Transverse colon (tissue), 4 donors: Measurements from ENCODE around the gene LRRC8C. TPM values are rescaled to one million over a fixed set of nuclear protein-coding genes. Genes with fewer than 3 reads are reported as not detected.
"Not testable (repeated sequence)": the region's sequence is repeated elsewhere in the genome, so short reads cannot be mapped to it uniquely, and the experiment has no call there.

Experiments
- DNase-seq: peaks from one replicate; pipeline ENCODE4 v3.0.0-alpha.2; 2019
- H3K27ac ChIP-seq, 4 donors: fragments of 200-600 bp; sonication (generic); 2 replicates each; pipeline ENCODE4 v1.5.1; 2016 to 2018; ENCODE audit warnings: inconsistent platforms in 4 of 4
- H3K27me3 ChIP-seq: fragments of 200-600 bp; sonication (generic); 2 replicates; pipeline ENCODE4 v1.5.1; 2017; ENCODE audit warnings: inconsistent platforms
- H3K36me3 ChIP-seq, 4 donors: fragments of 200-600 bp; sonication (generic); 2 replicates each; pipeline ENCODE4 v1.5.1; 2017 to 2019; ENCODE audit warnings: inconsistent platforms in 4 of 4
- H3K4me1 ChIP-seq, 4 donors: fragments of 200-600 bp; sonication (generic); 2 replicates each; pipeline ENCODE4 v1.5.1; 2017 to 2020; ENCODE audit warnings: inconsistent platforms in 4 of 4
- H3K4me3 ChIP-seq, 4 donors: fragments of 200-600 bp; sonication (generic); 1 replicate in 1 of 4; 2 replicates in 3 of 4; pipeline versions ENCODE4 v1.5.1 to v1.6.1; 2017 to 2019; ENCODE audit warnings: inconsistent platforms in 4 of 4
- H3K9me3 ChIP-seq, 2 donors: fragments of 200-600 bp; sonication (generic); 2 replicates each; pipeline ENCODE4 v1.5.1; 2017 to 2019; ENCODE audit warnings: inconsistent platforms in 2 of 2
- CTCF ChIP-seq, 5 experiments: fragments of 200-600 bp in 3 of 5; fragments of 450-650 bp in 2 of 5; sonication (generic) in 3 of 5; IDR thresholded peaks; 1 replicate in 2 of 5; 2 replicates in 3 of 5; pipeline ENCODE4 v1.5.1; 2016 to 2017; ENCODE audit warnings: antibody characterized with exemption in 5 of 5, inconsistent platforms in 3 of 5, mild to moderate bottlenecking in 2 of 5, moderate library complexity in 1 of 5
- EP300 ChIP-seq: sonication (generic); formaldehyde crosslinking; IDR thresholded peaks from one replicate; pipeline ENCODE4 v1.6.1; 2017; ENCODE audit warnings: antibody characterized with exemption, low read depth
- POLR2A ChIP-seq: fragments of 450-650 bp; IDR thresholded peaks from one replicate; pipeline ENCODE4 v1.6.1; 2016; ENCODE audit warnings: antibody characterized with exemption, mild to moderate bottlenecking, moderate library complexity
- POLR2AphosphoS5 ChIP-seq, 3 donors: sonication (generic); formaldehyde crosslinking; IDR thresholded peaks; one replicate each; pipeline ENCODE4 v1.6.1; 2016; ENCODE audit warnings: antibody characterized with exemption in 3 of 3
- WGBS, 2 donors: methylation state at CpG; one replicate each; pipeline ENCODE4 v1.1.5; 2018; ENCODE audit warnings: low coverage in 1 of 2; 5-methylcytosine and 5-hydroxymethylcytosine counted together
- in situ Hi-C, 4 donors: fragments of 200-750 bp; cut with MboI; loops; one replicate each; pipeline versions ENCODE4 v1.15.0 to v1.15.1; 2017; ENCODE audit warnings: low sequenced_read_pairs in 3 of 4, low pct_ligation_motif_present in 1 of 4, low pct_unique_long_range_greater_than_20kb in 1 of 4
- intact Hi-C: fragments of 100-400 bp; cut with DNase I; formaldehyde crosslinking; loops from one replicate; pipeline ENCODE4 v1.15.1; 2023; ENCODE audit warnings: low total_unique reads
- total RNA-seq, 4 donors: library from RNA; depleted of rRNA; stranded (reverse); fragments of >200 nt; gene quantifications; one replicate each; pipeline ENCODE4 v1.1.0, GENCODE V29; 2016

Gene LRRC8C
- total RNA-seq, 4 donors from 2014 or later = 2.4 to 4.4 (median 2.7) TPM

DNA sequence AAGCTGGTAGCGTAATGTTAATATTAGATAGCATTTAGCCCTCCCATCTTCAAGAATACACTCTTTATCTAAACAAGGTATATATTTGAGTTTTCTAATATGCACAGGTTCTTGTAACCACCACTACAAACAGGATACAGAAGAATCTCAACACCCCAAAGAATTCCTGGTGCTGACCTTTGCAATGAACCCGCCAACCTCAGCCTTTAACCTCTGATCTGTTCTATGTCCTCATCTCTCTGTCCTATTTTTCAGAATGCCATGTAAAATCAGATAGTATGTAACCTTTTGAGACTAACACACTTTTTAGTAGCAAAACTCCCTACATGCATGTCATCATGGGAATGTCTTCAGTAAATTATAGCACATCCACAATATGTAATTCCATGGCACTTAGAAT, 71.1 kb downstream of the LRRC8C start:
- Histone ChIP-seq H3K36me3 (no peaks in the 10 kb centered on the region), H3K4me1 (peaks cover 0 to 4% (median 0%) of the 10 kb centered on the region in 4 donors), H3K27ac (no peak overlapping the region), H3K27me3 (no peaks in the 10 kb centered on the region), H3K9me3 (no peaks in the 10 kb centered on the region), H3K4me3 (no peak overlapping the region)
- no peak for DNase-seq
- no peak for TF ChIP-seq POLR2A
- TF ChIP-seq CTCF (IDR thresholded peaks at IDR 0.05) = no peak
- TF ChIP-seq POLR2AphosphoS5 (IDR thresholded peaks at IDR 0.05) = no peak
- no peak for TF ChIP-seq EP300
- 94 to 99% methylated on average over 2 of the region's 2 CpGs for WGBS, 2 donors
- in situ Hi-C loops = no loop called here
- intact Hi-C loops = no loop called here

- H3K9me3 ChIP-seq, H3K27ac ChIP-seq, in situ Hi-C loops, H3K4me1 ChIP-seq, H3K36me3 ChIP-seq, H3K27me3 ChIP-seq, H3K4me3 ChIP-seq, DNase-seq, intact Hi-C loops: not testable (repeated sequence)
- 100% methylated on average over 1 of the region's 2 CpGs; no CpG with 5 or more reads in 1 of the 2 donors for WGBS, 2 donors
Measured at GRCh38 chr1:89704885-89705284, 72.0 kb downstream of the LRRC8C start.

- no peak for DNase-seq
- Histone ChIP-seq H3K27me3 (no peaks in the 10 kb centered on the region), H3K27ac (peak overlapping the region in 1 of 4 donors; percentile 45), H3K36me3 (no peaks in the 10 kb centered on the region), H3K9me3 (no peaks in the 10 kb centered on the region), H3K4me1 (no peaks in the 10 kb centered on the region), H3K4me3 (no peak overlapping the region)
- TF ChIP-seq POLR2AphosphoS5 (IDR thresholded peaks at IDR 0.05) = no peak
- no peak for TF ChIP-seq EP300
- no peak for TF ChIP-seq CTCF (IDR thresholded peaks at IDR 0.05)
- no peak for TF ChIP-seq POLR2A
- in situ Hi-C loops = no loop called here
- 57 to 66% methylated on average over 6 of the region's 6 CpGs for WGBS, 2 donors
- intact Hi-C loops = no loop called here
Measured at GRCh38 chr1:89705901-89706699, 73.2 kb downstream of the LRRC8C start.

- Histone ChIP-seq H3K36me3 (no peaks in the 10 kb centered on the region), H3K27me3 (no peaks in the 10 kb centered on the region), H3K4me1 (no peaks in the 10 kb centered on the region), H3K9me3 (no peaks in the 10 kb centered on the region), H3K27ac (peak overlapping the region in 1 of 4 donors; percentile 45), H3K4me3 (no peak overlapping the region)
- no peak for DNase-seq
- no peak for TF ChIP-seq POLR2A
- no peak for TF ChIP-seq CTCF (IDR thresholded peaks at IDR 0.05)
- TF ChIP-seq EP300 = no peak
- TF ChIP-seq POLR2AphosphoS5 (IDR thresholded peaks at IDR 0.05) = no peak
- in situ Hi-C loops = no loop called here
- intact Hi-C loops = no loop called here
Measured at GRCh38 chr1:89706700-89707012, 73.7 kb downstream of the LRRC8C start.
